ENCODE results near the gene SPATA3. TPM values are rescaled to one million over a fixed set of nuclear protein-coding genes. Genes with fewer than 3 reads are reported as not detected.

Gene SPATA3
- total and polyA plus RNA-seq, 2 of the 13 experiments (the other 11 are each of a cell fraction or from before 2014, with no cell fraction given): not detected

DNA sequence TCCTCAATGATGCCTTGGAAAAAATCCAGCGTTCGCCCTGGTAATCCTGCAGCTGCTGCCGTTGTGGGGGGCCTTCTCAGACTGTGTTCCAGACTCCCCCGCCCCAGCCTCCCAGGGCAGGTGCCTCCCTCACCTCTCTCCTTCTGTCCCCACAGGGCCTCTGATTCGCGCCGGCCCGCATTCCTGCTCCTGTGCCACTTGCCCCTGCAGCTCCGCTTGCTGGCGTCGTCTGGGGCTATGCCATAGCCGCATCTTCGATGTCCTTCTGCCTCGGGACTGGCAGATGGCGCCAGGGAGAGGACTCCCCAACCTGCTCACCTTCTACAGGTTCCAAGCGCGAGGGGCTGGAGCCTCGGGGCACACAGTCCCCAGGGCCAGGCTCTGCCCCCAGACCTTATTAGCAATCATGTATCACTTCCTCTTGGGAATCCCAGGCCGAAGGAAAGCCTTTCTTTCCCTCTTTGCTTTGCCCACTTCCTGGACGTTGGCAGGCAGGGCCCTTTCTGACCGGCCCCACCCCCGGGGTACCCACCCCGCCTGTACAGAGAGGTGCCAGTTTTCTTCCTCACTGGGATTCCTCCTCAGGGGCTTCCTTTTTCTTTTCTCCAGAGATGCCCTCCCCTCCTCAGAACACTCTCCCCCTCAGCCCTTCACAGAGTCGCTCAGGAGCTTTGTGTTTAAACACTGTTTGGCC, 4.4 kb downstream of the SPATA3 start (continued):
- TF ChIP-seq ZNF773 (CRISPR knock-in tag; IDR thresholded peaks at IDR 0.05; ENCODE audit: borderline replicate concordance) (no peak), DMAP1 (CRISPR knock-in tag; IDR thresholded peaks at IDR 0.05) (no peak), PAX8 (CRISPR knock-in tag; IDR thresholded peaks at IDR 0.05; ENCODE audit: borderline replicate concordance) (no peak), FUBP1 (CRISPR knock-in tag; IDR thresholded peaks at IDR 0.05; ENCODE audit: borderline replicate concordance) (no peak), CEBPG (CRISPR knock-in tag; IDR thresholded peaks at IDR 0.05) (no peak), ZNF367 (CRISPR knock-in tag; IDR thresholded peaks at IDR 0.05; ENCODE audit: borderline replicate concordance) (0 out of 2 replicates have a peak, but pooled peaks have one; percentile 14), KDM1A (CRISPR knock-in tag; IDR thresholded peaks at IDR 0.05) (no peak), ATF7-NPFF (CRISPR knock-in tag; IDR thresholded peaks at IDR 0.05; ENCODE audit: low read depth) (no peak; the same call in 1 of the 2 replicates), LBX2 (CRISPR knock-in tag; IDR thresholded peaks at IDR 0.05; ENCODE audit: borderline replicate concordance) (no peak), ZNF326 (CRISPR knock-in tag; IDR thresholded peaks at IDR 0.05; ENCODE audit: borderline replicate concordance) (no peak), KDM5B (CRISPR knock-in tag; IDR thresholded peaks at IDR 0.05; ENCODE audit: borderline replicate concordance) (no peak), MAFK (conservative IDR thresholded peaks at IDR 0.05 in 1 of 2, IDR thresholded peaks at IDR 0.05 in 1 of 2; ENCODE audit: low read length in 2 of 2) (no peak), TCF7L2 (IDR thresholded peaks at IDR 0.05; ENCODE audit: low read depth, low read length) (no peak), SALL2 (CRISPR knock-in tag; IDR thresholded peaks at IDR 0.05) (no peak), ZNF256 (CRISPR knock-in tag; conservative IDR thresholded peaks at IDR 0.05) (no peak), POLR2AphosphoS5 (IDR thresholded peaks at IDR 0.05; ENCODE audit: low read depth, low read length) (no peak), ARID5B (CRISPR knock-in tag; IDR thresholded peaks at IDR 0.05) (no peak)
- TF ChIP-seq, protein P1, sequence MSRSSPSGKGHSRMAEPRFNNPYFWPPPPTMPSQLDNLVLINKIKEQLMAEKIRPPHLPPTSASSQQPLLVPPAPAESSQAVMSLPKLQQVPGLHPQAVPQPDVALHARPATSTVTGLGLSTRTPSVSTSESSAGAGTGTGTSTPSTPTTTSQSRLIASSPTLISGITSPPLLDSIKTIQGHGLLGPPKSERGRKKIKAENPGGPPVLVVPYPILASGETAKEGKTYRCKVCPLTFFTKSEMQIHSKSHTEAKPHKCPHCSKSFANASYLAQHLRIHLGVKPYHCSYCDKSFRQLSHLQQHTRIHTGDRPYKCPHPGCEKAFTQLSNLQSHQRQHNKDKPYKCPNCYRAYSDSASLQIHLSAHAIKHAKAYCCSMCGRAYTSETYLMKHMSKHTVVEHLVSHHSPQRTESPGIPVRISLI (CRISPR knock-in tag; IDR thresholded peaks at IDR 0.05; ENCODE audit: borderline replicate concordance): no peak
